Measurements from ENCODE around the gene AKT1S1.

The AKT1S1 gene

DNA sequence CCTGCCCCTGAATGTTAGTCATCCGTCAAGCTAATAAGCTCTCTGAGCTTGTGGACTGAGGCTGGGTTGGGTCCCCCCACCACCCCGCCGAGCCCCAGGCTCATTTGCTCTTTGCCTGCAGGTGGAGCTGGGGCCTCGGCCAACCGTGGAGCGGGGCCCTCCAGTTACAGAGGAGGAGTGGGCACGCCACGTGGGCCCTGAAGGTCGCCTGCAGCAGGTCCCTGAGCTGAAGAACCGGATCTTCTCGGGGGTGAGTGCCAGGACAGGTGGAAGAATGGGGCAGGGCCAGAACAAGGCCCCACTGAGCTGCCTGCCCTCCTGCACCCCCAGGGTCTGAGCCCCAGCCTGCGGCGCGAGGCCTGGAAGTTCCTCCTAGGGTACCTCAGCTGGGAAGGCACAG, 5.5 kb upstream of the AKT1S1 start:
- no peak for DNase-seq (ENCODE audit: low spot score)

DNA sequence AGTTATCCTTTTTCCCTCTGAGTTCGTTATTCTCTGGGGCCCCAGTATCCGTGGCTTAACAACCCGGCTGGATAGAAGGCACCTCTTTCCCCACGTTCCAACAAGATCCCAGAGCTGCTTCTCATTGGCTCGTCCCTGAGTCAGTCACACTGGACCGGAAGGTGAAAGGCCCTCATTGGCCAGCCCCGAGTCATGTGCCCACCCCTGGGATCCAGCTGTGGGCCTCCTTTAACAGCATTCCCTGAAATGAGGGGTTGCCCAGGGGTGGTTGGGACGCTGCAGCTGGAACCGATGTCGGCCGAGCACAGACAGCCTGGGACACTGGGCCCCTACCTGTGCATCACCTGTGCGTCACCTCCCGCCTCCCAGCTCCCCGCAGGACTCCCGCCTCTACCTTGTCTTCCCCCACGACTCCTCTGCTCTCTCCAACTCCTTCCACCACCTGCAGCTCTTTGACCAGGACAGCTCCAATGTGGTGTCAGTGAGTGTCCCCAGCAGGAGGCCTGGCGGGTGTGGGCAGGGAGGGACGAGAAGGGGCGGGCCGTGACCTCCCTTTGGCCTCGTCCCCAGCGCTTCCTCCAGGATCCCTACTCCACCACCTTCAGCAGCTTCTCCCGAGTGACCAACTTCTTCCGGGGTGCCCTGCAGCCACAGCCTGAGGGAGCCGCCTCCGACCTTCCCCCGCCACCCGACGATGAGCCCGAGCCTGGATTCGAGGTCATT, 4.7 kb upstream of the AKT1S1 start:
- no peak for DNase-seq (ENCODE audit: low spot score)

DNA sequence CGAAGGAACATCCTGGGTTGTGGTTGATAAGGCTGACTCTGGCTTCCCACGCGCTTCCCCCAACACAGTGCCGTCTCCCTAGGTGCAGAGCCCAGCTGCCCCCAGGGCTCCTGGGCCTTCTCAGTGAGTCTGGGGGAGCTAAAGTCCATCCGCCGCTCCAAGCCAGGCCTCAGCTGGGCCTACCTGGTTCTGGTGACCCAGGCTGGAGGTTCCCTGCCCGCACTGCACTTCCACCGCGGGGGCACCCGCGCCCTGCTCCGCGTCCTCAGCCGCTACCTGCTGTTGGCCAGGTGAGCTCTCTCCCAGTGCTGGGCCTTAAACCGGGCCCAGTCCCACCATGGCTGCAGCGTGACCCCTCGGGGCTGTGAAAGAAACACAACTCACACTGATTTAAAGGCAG, 4.0 kb upstream of the AKT1S1 start:
- DNase-seq (ENCODE audit: low spot score): no peak

DNA sequence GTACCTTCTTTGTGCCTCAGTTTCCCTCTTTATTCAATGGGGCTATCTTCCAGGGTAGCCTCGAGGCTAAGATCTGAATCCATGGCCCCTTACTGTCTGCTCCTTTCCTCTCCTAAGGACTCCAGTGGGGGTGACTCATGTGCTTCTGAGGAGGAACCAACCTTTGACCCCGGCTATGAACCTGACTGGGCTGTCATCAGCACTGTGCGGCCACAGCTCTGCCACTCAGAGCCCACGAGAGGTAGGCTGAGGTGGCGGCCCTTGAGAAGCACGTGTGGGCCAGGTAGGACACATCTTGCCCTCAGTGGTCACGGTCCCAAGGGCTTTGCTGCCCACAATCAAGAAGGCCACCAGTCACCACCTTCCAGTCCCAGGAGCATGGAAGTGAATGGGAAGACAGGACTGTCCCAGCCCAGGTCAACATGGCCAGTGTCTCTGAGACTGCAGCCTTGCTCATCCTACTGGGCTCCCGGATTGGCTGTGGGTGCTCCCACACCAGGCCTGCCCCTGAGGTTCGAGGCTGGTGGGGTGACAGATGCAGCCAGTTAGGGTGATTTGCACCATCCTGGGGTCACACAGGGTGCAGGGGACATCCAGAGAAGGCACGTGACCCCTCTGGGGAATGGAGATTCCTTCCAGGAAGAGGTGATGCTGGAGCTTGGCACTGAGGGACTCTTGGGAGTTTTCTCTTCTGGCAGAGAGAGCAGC, 3.2 kb upstream of the AKT1S1 start:
- DNase-seq (ENCODE audit: low spot score): no peak

DNA sequence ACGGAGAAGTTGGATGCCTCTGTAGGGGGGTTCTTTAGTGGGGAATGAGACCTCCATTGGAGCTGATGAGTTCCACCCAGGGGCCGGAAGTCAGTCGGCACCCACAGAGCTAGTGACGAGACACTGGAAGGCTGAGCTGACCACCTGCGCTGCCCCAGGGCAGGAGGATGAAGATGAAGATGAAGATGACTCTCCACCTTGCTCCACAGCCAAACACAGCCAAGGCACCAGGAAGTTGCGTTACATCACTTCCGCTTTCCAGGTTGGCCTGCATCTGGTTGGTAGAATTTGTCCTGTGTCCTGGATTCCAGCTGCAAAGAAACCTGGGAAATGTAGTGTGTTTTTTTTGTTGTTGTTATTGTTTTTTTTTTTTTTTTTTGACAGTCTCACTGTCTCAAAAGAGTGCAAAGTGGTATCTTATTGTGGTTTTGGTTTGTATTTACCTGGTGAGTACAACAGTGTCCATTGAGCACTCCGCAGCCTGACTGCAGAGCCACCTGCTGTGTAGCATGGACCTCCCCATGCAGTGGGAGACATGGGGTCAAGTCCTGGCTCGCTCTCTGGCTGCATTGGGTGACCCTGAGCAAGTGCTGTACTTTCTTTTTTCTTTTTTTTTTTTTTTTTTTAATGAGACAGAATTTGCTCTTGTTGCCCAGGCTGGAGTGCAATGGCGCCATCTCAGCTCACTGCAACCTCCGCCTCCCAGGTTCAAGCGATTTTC, 2.2 kb upstream of the AKT1S1 start:
- no peak for DNase-seq (ENCODE audit: low spot score)

DNA sequence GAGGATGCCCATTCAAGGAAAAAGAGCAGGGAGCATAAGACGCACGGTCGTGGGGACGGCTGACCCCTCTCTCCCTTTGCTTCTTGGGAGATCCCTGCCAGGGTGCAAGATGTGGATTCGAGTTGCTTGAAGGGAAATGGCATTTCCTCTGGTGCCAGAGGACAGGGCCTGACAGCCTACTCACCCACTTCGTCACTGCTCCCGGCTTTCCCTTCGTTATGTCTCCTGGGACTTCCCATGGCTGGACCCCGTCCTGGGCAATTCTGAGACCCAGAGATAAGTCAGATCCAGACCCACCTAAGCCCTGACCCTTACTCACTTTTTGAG, 1.6 kb upstream of the AKT1S1 start:
- no peak for DNase-seq (ENCODE audit: low spot score)

DNA sequence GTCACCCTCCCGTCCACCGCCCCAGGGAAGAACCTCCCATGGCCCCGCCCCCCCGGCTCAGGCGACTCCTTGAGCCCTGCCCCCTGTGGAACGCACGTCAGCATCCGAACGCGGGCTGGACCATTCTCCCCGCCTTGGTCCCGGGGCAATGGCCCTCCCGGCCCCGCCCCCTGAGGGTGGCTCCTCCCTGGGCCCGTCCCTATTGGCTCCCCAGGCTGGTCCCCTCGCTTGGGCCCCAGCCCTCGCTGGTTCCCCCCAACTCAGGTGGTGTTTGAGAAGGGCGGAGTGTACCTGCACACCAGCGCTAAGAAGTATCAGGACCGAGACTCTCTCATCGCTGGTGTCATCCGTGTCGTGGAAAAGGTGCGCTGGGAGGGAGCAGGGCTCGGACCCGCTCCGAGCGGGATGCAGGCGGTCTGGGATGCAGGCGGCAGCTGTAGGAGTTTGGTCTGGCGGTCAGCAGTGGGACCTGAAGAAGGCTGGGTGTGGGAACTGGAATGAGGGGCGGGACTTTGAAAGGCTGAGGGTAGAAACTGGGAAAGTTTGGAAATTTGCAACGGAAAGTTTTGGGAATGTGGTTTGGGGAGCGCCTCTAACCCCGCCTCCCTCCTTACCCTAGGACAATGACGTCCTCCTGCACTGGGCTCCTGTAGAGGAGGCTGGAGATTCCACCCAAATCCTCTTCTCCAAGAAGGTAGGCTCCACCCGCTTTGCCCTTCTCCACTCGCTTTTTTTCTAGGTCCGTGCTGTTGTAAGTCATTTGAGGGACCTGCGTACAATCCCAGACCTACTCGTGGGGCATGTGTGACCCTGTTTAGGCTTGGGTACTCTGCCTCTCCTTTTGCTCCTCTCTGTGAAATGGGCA, 956 bp upstream of the AKT1S1 start:
- DNase-seq (ENCODE audit: low spot score): peak; percentile 98

DNA sequence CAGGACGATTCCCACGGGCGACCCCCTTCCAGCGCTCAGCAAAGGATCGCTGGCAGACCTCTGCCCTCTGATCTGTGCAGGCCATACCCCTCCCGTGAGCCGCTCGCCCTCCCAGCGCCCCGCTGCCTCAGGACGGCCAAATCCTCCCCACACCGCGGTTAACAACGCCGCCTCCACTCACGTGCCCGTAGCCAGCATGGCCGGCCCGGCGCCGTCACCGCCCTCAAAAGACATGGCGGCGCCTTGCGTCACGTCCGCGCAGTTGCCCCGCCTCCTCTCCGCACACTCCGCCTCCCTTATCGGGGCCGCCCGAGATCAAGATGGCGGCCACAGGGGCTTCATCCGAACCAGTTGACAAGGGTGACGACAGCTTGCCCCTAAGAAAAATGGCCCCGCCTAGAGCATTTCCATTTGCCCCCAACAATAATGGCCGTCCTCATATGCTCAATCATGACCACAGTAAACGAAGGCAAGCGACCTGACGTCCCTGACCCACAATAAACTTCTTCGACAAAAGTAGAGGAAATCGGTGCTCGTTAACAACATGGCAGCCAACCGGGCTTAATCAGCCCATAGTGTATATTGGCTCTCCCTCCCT, 634 bp downstream of the AKT1S1 start:
- peak; percentile 89 for DNase-seq (ENCODE audit: low spot score)

DNA sequence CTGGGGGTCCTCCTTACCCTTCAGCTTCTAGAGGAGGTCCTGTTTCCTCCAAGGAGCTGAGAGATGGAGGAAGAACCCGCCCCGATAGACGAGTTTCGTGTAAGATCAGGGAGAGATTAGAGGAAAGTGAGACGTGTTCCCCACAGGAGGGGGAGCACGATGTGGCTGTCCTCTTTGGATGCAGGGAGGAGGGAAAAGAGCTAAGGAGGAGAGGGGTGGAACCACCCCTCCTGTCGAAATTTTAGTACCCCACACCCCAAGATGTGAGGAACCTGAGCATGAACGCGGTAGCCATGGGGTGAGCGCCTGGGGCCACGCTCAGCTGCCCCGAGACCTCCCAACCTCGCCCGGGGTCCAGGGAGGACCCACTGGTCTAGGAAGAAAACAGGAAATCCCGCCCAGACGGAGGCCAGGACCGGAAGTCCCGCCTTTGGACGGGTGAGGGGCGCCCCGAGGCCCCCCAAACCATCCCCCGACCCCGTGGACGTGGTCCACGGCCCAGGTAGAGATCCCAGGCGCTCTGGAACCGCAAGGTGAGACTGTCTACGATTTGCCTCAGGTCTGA, 1.2 kb downstream of the AKT1S1 start:
- no peak for DNase-seq (ENCODE audit: low spot score)

DNA sequence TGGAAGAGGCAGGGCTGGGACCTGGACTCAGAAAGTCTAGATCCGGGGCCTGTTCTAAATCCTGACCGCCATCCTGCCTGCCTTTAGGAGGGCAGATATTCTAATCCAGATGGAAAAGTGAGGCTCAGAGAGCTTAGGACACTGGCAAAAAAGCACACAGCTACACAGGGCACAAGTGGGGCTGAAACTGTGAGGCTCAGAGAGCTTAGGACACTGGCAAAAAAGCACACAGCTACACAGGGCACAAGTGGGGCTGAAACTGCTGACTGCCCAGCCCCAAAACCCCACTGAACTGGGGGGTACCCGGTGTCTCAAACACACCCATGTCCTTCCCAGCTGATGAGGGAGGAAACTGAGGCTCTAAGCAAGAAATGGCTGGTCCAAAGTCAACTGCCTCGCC, 2.0 kb downstream of the AKT1S1 start:
- DNase-seq (ENCODE audit: low spot score): no peak

DNA sequence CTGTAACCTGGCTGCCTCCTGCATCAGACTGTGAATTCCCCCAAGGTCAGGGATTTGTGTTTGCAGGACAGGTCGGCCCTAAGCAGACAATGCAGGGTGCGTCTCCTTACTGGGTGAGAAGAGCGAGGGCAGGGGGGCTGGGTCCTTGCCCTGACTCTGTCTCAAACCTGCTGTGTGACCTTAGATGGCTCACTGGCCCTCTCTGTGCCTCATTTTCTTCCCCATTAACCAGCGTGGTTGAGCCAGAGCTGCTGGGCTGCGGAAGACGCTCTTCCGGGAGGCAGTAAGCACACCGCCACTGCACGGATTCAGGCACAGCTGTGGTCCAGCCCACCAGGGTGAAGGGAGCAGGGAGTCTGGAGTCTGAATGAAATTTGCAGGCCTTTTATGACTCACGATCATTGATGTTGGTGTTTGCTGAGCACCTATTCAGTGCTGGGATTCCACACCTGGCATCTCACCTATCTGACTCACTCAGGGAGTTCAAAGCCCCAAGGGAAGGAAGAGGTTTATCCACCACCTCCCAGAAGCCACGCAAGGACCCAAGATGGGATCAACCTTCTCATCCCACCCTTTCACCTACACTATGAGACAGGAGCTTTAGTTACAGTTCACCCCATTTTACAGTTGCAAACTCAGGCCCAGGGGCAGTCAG, 2.5 kb downstream of the AKT1S1 start:
- no peak for DNase-seq (ENCODE audit: low spot score)

DNA sequence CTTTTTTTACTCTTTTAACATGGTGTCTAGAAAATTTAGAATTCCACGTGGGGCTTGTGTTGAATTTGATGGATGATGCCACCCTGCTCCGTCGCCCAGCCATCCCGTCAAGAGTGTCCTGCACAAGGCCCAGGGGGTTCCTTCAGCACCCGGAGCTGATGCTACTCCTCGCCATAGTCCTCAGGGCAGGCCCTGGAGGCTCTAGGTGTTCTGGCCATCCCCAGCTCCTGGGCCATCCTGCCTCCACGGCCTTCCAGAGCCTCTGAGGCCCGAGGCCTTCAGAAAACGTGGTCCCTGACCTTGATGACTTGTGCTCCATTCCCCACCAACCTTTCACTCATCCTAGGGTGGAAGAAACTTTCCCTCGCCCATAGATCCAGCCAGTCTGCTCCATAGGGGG, 3.3 kb downstream of the AKT1S1 start:
- no peak for DNase-seq (ENCODE audit: low spot score)

DNA sequence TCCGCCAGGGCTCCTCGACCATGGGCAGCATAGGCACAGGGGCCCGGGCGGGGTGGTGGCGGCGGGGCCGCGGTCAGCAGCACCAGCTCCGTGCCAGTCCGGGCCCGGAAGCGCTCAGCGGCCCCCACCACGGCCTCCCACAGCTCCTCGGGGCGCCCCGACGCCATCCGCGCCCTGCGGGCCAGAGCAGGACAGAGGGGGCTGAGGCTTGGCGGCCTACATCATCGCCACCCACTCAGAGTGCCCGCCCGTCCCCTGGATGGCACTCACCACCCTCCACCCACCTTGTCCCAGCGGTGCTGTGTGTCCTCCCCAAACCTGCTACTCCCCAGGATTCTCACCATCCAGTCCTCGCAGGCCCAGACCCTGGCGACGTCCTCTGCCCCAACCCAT, 4.0 kb downstream of the AKT1S1 start:
- DNase-seq (ENCODE audit: low spot score): no peak

DNA sequence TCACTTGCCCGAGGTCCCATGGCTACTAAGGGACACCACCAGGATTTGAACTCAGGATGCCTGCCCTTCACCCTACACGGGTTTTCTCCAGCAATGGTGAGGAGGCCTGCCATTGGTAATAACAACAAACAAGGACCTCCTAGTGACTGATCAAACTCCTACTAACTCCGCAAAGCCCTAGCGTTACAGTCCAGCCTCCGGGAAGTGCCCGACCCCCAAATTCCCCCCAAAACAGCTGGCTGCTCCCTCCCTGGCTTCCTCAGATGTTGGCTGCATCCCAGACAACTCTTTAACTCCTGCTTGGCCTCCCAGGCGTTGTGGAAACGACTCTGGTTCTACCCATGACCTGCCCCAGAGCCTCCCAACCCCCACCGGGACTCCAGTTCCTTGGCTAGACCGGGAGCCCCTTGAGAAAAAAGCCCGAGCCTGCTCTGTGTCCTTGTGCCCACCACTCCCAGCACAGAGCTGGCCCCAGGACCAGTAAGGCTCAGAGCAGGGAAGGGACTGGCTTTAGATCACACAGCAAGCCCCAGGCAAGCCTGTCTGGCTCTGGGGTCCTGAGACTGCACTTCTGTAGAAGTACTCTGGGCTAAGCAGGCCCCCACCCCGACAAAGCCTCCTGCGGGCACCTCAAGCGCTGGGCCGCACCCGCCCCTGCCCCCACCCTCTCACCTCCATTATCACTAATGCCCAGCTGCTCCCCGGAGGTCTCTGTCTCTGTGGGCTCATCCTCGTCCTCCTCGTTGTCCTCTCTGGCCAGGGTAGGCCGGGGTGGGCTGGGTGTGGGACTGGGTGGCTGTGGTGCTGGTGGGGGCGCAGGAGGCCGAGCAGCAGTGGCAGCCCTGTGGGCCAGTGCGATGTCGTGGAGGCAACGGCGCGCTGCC, 4.7 kb downstream of the AKT1S1 start:
- no peak for DNase-seq (ENCODE audit: low spot score)

DNA sequence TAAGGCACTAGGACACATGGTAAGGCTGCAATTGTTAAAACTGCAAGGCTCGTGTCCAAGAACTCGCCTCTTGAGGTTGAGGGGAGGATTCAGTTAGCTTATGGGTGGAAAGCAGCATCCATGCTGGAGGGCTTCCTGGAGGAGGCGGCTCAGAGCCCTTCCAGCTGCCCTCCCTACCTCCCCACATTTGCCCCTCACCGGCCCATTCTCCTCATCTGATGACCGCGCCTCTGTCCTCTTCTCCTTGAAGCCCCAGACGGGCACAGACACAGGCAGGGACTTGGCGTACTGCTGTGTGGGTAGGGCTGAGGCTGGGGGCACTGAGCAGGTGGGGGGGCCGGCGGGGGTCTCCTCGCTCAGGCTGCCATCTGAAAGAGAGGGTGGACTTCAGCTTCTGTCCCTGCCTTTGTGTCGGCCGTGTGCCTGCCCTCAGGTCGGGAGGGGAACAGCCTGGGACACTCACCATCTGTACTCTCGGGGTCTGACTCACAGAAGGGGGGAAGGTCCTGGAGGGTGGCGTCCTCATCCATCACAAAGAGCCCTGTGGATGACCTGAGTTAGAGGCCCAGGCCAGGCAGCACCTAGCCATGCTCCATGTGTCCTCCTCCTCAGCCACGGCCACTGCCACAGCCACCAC, 5.7 kb downstream of the AKT1S1 start:
- no peak for DNase-seq (ENCODE audit: low spot score)

DNA sequence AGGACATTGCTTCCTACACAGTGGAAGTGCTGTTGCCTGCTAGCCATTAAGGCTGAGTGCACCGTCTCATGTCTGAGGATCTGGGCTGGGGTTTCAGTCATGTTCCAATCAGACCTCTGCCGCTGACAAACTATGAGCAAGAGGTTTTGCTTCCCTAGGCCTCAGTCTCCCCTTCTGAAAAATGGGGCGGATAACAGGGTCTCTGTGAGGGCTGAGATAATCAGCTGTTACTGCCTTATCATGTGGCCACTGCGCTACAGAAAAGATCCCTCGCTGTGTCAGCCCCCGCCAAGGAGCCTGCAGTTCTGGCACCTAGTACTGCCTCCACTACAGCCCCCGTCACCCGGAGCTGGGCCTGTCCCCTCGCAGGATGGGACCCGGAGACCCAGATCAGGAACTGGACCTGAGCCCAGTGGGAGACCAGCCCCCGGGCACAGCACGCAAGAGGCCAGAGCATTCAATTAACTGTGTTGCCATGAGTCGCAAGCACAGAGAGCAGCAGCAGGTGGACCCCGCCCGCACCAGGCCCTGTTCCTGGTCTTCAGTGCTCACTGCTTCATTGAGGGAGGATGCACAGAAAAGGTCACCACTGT, 6.8 kb downstream of the AKT1S1 start:
- no peak for DNase-seq (ENCODE audit: low spot score)

DNA sequence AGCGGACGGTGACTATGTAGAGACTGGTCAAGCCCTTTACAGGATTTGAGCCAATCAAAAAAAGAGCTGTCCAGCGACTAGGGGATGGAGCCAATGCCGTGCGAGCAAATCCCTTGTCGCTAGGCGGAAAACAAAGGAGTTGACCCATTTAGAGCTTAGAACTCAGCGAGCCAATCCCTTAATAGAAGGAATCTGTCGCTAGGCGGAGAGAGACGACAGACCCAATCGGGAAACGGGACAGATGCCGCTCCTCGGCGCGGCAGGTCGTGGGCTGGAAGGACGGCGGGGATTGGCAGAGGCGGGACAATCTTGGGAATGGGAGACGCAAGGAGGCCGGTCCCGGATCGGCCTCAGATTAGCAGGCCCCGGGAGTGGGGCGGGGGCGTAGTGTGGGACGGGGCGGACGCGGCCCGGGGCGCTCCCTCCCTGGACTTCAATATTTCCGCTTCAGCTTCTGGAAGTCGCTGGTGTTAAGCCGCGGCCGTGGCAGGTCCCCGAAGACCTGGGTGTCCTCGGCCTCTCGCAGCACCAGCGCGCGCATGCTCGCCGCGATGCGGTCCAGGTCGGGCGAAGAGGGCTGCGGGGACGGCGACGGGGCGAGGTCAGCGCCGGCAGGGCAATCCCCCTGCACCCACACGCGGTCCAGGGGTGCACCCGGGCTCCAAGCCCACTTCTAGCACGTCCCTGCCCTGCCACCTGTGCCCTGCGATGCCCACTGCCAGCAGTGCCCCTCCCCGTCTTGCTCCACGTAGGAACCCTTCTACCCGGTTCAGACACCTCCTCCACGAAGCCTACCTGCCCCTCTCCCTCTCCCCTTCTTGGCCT, 7.5 kb downstream of the AKT1S1 start:
- DNase-seq (ENCODE audit: low spot score): peak; percentile 97

DNA sequence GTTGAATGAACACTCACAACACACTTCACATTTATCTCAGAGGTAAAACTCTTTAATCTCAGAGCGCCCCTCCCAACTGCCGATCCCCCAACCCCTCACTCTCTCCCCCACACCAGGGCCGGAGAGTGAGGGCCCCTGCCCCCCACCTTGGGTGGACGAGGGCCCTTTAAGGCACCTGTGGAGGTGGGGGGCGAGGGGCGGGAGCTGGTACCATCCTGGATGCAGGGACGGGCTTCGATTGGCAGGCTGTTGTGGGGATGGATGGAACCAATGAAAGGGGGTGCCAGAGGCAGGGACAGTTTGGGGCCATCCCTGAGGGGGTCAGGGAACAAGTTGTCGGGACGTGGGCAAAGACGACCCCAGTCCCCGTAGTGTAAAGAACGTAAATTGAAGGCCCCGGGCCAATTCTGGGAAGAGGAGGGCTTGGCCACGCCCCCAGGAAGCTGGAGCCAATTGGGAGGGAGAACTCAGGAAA, 8.1 kb downstream of the AKT1S1 start:
- DNase-seq (ENCODE audit: low spot score): no peak

Data from AG08396 (cell line).